Fibroblast of lung (primary cell): ENCODE measurements around the gene AGBL4.

ENCODE experiments used
- EZH2 ChIP-seq: IDR thresholded peaks from 2 replicates; pipeline ENCODE4 v1.5.1; 2012; ENCODE audit warnings: low read length, control low read depth, mild to moderate bottlenecking; ENCODE audit errors: missing control alignments
- TF ChIP-seq, protein P1 (sequence below), 2 donors: IDR thresholded peaks in 1 of 2; conservative IDR thresholded peaks in 1 of 2; 1 replicate in 1 of 2; 2 replicates in 1 of 2; pipeline ENCODE4 v1.5.1; 2011 to 2012; ENCODE audit warnings: low read length in 2 of 2, control low read depth in 1 of 2, inconsistent platforms in 1 of 2, low read depth in 1 of 2, mild to moderate bottlenecking in 1 of 2

DNA sequence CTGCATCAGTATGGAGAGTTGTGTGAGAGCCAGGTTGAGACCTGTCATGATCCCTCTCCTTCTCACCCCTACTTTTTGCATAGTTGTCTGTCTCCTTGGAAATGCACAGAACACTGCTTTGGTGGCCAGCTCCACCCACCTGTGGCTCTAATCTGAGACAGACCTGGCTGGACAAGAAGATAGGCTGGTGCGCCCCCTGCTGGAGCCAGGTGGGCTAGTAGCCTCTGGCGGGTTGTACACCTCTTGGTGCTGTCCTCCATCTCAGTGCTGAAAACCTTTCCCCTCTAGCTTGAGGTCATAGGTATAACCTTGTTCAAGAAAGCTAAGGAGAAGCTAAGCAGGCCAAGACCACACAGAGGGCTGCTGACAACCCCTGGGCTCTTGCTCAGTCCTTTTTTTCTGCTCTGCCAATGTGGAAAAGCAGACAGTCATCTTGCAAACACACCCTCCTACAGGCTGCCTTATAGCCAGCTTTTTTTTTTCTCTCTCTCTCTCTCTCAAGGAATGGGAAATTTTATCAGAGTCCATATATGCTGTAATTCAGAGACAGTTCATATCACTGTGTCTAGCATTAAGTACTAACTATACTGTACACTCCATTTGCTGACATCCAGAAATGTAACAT lies 1492.9 kb downstream of the AGBL4 start:
- TF ChIP-seq, protein P1, sequence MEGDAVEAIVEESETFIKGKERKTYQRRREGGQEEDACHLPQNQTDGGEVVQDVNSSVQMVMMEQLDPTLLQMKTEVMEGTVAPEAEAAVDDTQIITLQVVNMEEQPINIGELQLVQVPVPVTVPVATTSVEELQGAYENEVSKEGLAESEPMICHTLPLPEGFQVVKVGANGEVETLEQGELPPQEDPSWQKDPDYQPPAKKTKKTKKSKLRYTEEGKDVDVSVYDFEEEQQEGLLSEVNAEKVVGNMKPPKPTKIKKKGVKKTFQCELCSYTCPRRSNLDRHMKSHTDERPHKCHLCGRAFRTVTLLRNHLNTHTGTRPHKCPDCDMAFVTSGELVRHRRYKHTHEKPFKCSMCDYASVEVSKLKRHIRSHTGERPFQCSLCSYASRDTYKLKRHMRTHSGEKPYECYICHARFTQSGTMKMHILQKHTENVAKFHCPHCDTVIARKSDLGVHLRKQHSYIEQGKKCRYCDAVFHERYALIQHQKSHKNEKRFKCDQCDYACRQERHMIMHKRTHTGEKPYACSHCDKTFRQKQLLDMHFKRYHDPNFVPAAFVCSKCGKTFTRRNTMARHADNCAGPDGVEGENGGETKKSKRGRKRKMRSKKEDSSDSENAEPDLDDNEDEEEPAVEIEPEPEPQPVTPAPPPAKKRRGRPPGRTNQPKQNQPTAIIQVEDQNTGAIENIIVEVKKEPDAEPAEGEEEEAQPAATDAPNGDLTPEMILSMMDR (conservative IDR thresholded peaks at IDR 0.05 in 1 of 2, IDR thresholded peaks at IDR 0.05 in 1 of 2; ENCODE audit: low read depth in 1 of 2, low read length in 2 of 2) = peak; percentile 50 to 92
- TF ChIP-seq EZH2 = no peak
